GM19035 (cell line): ENCODE results near the gene BPGM.

ENCODE experiments used
- ATAC-seq: cut with Tn5 transposase; IDR thresholded peaks from one replicate; pipeline ENCODE4 v1.9.1; 2021; ENCODE audit not compliant: unreplicated experiment

BPGM gene

DNA sequence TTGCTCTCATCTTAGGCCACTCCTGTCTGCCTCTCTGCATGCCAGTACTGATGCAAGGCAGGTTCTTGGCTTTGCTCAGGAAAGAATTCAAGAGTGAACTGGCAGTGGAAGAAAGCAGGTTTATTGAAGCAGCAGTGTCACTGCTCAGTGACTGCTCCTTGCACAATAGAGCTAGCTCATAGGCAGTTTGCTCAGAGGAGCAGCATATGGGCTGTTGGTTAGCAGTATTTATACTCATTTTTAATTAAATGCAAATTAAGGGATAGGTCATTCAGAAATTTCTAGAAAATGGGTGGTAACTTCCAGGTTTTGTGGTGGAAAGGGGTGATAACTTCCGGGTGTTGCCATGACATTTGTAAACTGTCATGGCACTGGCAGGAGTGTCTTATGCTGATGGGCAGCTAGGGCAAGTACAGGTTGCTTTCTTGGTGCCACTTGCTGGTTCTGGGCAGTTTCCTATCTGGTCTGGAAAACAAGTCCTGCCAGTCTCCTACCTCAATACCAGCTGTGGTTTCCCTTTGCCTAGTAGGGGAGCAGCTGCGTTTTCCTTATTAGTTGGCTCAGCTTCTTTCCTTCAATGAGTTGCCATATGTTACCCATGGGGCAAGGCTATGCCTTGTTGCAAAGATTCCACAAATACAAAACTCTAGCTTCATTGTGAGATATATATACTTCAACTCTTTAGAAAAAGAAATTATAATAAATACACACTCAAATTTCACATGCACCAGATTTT, 68.0 kb downstream of the BPGM start:
- no peak for ATAC-seq

DNA sequence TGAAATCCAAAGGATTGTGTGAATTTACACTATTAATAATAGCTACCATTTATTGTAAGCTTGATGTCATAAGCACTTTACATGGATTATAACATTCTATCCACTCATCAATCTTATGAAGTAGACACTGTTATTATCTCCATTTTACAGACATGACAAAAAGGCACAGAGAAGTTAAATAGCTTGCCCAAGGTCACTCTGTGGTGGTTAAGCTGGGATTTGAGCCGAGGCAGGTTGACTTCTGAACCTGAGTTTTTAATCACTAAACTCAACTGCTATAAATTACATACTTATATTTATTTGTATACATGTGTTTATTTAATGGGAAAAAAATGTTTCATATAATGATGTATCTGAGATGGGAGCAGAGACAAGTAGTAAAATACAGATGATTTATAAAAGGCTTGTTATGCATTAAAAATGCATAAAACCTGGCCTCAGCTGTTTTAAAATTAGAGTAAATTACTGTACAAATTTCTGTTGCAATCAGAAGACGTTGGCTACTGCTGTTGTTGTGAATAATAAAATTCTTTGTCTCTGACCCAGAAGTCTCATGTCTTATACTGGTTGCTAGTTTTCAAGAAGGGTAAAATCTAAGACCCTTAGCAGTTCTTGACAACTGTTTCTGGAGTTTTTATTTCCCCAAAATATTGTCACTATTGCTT, 71.7 kb downstream of the BPGM start:
- no peak for ATAC-seq

DNA sequence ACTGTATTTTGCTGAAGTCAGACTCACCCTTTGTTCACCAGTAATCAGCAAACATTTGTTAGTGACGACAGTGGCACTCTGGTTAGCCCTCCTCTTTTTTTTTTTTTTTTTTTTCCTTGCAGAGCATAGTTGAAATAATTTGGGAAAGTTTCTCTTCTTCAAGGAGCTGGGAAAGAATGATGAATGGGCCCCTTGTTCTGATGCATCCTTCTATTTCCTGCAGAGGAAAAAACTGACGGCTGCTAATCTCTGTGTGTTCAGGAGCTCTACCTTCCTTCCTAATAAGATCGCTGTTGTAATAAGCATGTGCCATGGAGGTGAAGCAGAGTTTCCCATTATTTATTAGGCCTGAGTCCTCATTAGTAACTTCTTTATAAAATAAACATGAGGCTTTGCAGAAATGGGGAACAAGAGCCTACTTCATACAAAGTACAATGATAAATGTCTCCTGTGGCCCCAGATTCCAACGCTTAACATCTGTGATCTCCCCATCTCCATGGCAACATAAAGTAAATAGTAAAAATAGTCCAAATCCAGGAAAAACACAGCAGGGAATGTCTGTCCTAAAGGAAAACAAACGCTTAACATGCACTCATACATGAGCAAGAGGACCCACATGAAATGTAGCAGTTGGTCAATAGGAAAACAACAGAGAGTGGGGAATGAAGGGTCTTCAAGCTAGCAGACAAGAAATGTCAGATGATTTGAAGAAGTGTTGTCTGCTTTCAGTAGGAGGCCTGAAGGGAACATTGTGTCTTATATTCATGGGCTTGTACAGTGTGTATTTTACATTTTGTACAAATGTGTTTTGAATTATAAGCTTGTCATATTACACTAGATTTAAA, 73.7 kb downstream of the BPGM start:
- ATAC-seq: no peak

DNA sequence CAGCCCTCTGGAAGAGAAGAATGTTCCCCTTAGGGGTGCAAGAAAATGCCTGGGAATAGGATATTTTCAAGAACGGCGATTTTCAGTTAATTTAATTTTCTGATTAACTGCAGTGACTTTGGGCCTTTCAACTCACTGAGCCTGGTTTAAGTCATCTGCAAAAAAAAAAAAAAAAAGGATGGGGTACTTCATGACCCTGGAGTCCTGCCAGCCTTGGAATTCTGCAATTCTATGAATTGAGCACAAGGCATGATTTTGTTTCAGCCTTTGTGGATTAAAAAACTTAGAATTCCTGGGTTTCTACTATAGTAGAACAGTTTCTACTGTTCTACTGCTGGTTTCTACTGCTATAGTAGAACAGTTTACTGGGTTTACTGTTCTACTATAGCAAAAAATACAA, 74.5 kb downstream of the BPGM start:
- ATAC-seq: no peak

DNA sequence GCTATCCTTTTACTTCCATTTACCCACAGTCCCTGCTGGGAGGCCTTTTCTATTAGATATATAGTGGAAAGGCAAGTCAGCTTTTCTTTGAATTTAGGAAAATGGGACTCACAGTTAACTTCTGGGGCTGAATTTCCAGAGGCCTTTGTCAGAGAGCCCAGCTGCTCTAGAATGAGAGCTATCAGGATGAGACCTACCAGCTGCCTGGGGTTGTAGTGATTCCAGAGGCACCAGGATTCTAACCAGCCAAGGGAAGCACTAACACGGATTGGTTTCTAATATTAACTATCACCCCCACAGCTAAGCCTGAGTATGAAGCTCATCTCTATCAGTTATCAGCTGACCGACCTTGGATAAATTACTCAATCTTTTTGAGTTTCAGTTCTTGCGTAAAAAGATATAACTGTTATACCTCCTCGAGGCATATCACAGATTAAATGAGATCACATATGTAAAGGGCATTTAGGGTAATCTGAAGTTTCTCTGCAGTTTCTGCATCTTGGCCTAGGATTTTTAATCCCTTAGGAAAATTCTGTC, 76.2 kb downstream of the BPGM start:
- ATAC-seq: no peak

DNA sequence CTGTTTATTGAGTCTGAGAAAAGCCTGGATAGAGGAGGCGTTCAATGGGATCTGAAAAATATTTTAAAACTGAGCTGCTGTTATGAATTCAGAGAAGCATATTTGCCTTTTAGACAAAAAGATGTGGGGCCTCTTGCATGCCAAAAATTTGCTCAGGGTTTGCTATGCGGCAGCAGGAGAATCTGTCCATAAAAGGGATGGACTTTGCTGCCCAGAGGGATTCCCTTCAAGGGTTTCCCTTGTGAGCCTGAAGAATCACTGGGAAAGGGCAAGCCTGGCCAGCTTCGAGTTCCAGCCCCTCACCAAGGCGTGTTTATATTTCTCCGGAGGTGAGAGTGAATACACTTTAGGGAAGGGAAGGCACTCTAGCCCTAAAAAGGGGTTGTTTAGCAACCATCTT, 77.2 kb downstream of the BPGM start:
- ATAC-seq: no peak

DNA sequence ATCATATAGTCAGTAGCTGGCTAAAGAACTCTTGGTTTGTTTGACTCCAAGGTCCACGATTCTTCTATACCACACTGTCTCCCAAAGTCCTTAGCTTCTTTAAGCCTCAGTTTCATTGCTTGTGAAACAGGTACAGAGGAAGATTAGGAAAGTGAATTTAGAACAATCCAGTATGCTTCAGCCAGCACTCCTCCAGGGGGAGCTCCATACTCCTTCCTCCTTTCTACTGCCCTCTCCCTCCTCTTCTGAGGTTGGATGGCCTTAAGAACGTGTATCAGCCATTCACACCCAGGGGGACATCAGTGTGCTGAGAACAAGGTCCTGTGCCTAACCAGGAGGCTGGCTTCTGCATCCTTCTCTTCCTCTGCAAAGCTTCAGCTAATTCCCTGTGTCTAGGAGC, 78.0 kb downstream of the BPGM start:
- no peak for ATAC-seq

DNA sequence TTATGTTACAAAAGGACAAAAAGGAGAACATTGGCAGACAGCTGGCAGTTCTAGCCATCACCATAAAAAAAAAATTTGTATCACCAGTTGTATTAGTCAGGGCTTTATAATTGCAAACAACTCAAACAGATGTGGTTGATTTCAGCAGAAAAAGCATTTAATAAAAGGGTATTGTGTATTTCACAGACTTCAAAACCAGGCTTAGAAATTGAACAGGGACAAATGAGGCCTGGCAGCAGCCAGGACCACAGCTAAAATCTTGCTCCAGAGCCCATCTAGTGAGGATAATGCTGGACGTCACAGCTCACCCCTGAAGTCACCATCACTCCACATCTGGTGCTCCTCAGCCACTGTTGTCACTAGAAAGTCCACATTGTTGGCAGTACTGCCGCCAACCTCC, 79.9 kb downstream of the BPGM start:
- no peak for ATAC-seq

DNA sequence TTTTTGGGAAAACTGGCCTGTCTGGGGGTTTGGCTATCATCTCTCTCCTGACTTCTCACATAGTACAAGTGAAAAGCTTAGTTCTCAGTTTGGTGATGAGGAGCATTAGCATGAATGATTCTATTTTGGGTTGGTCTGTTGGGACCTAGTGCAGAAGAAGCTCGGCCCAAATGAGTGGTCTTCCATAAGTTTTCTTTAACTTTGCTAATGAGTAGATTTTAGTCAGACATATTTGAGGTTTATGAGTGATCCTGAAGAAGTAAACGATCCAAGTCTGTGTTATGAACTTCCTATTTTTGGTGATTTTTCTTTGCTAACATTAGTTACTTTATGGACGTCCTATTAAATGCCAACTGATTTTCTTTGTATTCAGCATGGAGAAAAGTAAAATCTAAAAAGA, 81.1 kb downstream of the BPGM start:
- no peak for ATAC-seq
